ENCODE data around the gene MOGAT3. TPM values are rescaled to one million over a fixed set of nuclear protein-coding genes. Genes with fewer than 3 reads are reported as not detected.
A peak's percentile ranks its signal among the peaks of the same experiment; 100 is the strongest.

Gene MOGAT3
- total RNA-seq, 1 experiment from 2014 or later = 0.15 TPM

DNA sequence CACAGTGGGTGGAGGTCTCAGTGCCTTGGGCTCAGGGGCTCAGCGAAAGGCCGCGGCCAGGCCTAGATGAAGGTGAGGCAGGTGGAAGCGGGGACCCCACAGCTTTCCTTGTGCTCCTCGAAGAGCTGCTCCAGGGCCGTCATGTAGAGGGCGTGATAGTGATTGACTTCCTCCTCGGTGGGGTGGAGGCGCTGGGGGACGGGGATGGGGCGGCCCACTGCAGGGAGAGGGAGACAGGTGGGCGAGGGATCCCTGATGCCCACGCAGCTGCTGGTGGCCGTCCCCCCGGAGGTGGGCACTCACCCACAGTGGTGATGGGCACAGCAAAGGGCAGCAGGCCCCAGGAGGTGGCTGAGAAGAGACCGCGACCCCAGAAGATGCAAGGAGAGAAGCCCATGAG, 5.0 kb downstream of the MOGAT3 start:
- Histone ChIP-seq H4K8ac (replicated peaks; ENCODE audit: insufficient read length, low read depth, low read length) (no peak overlapping the region), H2AK5ac (ENCODE audit: insufficient read length, low read length) (no peak overlapping the region), H3K9ac (ENCODE audit: extremely low read depth, insufficient read length, low read length) (no peak overlapping the region), H2AFZ (ENCODE audit: low read length) (no peak overlapping the region), H3K14ac (ENCODE audit: insufficient read depth, low read length) (no peak overlapping the region), H3K23ac (ENCODE audit: insufficient read length, low read depth, low read length) (no peak overlapping the region), H3T11ph (ENCODE audit: low read length) (no peak overlapping the region), H3K4me2 (ENCODE audit: insufficient read depth, insufficient read length, low read length) (no peak overlapping the region), H3K4ac (ENCODE audit: low read depth, low read length) (no peak overlapping the region), H3K18ac (ENCODE audit: insufficient read length, low read depth, low read length) (no peak overlapping the region), H3K9me3 (ENCODE audit: control insufficient read depth, low read depth, low read length) (no peaks in the 10 kb centered on the region), H2BK5ac (ENCODE audit: insufficient read length, low read length) (no peak overlapping the region), H4K5ac (ENCODE audit: insufficient read length, low read depth, low read length) (no peak overlapping the region), H4K20me1 (ENCODE audit: control insufficient read depth, insufficient read depth, insufficient read length) (no peaks in the 10 kb centered on the region), H3K79me2 (ENCODE audit: insufficient read depth, low read length) (no peaks in the 10 kb centered on the region), H2BK15ac (ENCODE audit: low read depth, low read length) (no peak overlapping the region), H3K27me3 (ENCODE audit: insufficient read depth, low read length) (no peaks in the 10 kb centered on the region), H4K91ac (ENCODE audit: insufficient read length, low read depth, low read length) (no peak overlapping the region), H3K23me2 (ENCODE audit: insufficient read length, low read depth, low read length, poor library complexity, severe bottlenecking) (no peaks in the 10 kb centered on the region), H3K79me1 (ENCODE audit: insufficient read depth, low read depth, low read length, poor library complexity, severe bottlenecking) (no peaks in the 10 kb centered on the region), H3K56ac (ENCODE audit: insufficient read length, low read depth, low read length) (no peak overlapping the region), H2BK20ac (ENCODE audit: low read depth, low read length, poor library complexity, severe bottlenecking) (no peak overlapping the region), H2BK120ac (ENCODE audit: low read depth, low read length, poor library complexity, severe bottlenecking) (no peak overlapping the region), H2BK12ac (ENCODE audit: insufficient read length, low read depth, low read length) (peak overlapping the region; percentile 20), H3K4me1 (ENCODE audit: insufficient read depth, low read length) (peaks cover 2% of the 10 kb centered on the region; the same call in 1 of the 2 replicates), H3K27ac (ENCODE audit: insufficient read length, low read depth, low read length) (no peak overlapping the region)
- no peak for DNase-seq
- Mint-ChIP-seq H3K27ac (peak overlapping the region in 1 of 3 experiments; percentile 34; a peak in 1 of 7 replicates), H3K27me3 (ENCODE audit: low read depth) (peaks cover under 1% of the 10 kb centered on the region), H3K4me1 (peaks cover 10 to 14% of the 10 kb centered on the region in 2 experiments), H3K9me3 (no peaks in the 10 kb centered on the region), H3K36me3 (ENCODE audit: insufficient read depth in 1 of 3, low read depth in 3 of 3) (no peaks in the 10 kb centered on the region), H3K4me3 (no peak overlapping the region)
- WGBS (ENCODE audit: extremely low coverage, insufficient read length, low lambda C conversion rate) = no CpG with 5 or more reads among the region's 17 CpGs
- TF ChIP-seq, protein P1, sequence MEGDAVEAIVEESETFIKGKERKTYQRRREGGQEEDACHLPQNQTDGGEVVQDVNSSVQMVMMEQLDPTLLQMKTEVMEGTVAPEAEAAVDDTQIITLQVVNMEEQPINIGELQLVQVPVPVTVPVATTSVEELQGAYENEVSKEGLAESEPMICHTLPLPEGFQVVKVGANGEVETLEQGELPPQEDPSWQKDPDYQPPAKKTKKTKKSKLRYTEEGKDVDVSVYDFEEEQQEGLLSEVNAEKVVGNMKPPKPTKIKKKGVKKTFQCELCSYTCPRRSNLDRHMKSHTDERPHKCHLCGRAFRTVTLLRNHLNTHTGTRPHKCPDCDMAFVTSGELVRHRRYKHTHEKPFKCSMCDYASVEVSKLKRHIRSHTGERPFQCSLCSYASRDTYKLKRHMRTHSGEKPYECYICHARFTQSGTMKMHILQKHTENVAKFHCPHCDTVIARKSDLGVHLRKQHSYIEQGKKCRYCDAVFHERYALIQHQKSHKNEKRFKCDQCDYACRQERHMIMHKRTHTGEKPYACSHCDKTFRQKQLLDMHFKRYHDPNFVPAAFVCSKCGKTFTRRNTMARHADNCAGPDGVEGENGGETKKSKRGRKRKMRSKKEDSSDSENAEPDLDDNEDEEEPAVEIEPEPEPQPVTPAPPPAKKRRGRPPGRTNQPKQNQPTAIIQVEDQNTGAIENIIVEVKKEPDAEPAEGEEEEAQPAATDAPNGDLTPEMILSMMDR (conservative IDR thresholded peaks at IDR 0.05) = no peak
